ENCODE measurements around the gene NUDT14. TPM values are rescaled to one million over a fixed set of nuclear protein-coding genes. Genes with fewer than 3 reads are reported as not detected.

The NUDT14 gene
- polyA plus RNA-seq, 3 donors: 22.0 to 37.4 (median 23.9) TPM

GRCh38 chr14:105161309-105161708, 19.8 kb downstream of the NUDT14 start:
- no peaks in the 10 kb centered on the region for H3K79me2 ChIP-seq (ENCODE audit: insufficient read depth, low read length)
- H3K4me3 ChIP-seq (replicated peaks in 1 of 3; ENCODE audit: low read depth in 2 of 3, low read length in 3 of 3): no peak overlapping the region
- Mint-ChIP-seq H3K36me3 (no peaks in the 10 kb centered on the region), H3K4me3 (no peak overlapping the region), H3K27ac (no peak overlapping the region), H3K4me1 (no peaks in the 10 kb centered on the region), H3K27me3 (ENCODE audit: low read depth in 3 of 3) (peaks cover 9 to 20% (median 15%) of the 10 kb centered on the region in 3 donors), H3K9me3 (no peaks in the 10 kb centered on the region)
- TF ChIP-seq CTCF (IDR thresholded peaks at IDR 0.05): no peak
- no peak overlapping the region for H2AFZ ChIP-seq (ENCODE audit: insufficient read depth, low read depth, low read length, poor library complexity, severe bottlenecking)
- H3K27me3 ChIP-seq (ENCODE audit: control insufficient read depth in 2 of 2, insufficient read depth in 2 of 2, low read length in 2 of 2): peaks cover 0 to 3% of the 10 kb centered on the region in 2 donors
- H3K4me1 ChIP-seq (ENCODE audit: control insufficient read depth in 1 of 2, insufficient read depth in 2 of 2, low read length in 2 of 2): no peaks in the 10 kb centered on the region
- no peaks in the 10 kb centered on the region for H4K20me1 ChIP-seq (ENCODE audit: insufficient read depth, low read length)
- no peak overlapping the region for H3K4me2 ChIP-seq (replicated peaks; ENCODE audit: extremely low read depth, low read length, poor library complexity, severe bottlenecking)
- no peaks in the 10 kb centered on the region for H3K9me3 ChIP-seq (replicated peaks in 1 of 2; ENCODE audit: control insufficient read depth in 1 of 2, insufficient read depth in 1 of 2, low read length in 2 of 2)
- no peaks in the 10 kb centered on the region for H3K36me3 ChIP-seq (replicated peaks in 1 of 2; ENCODE audit: control insufficient read depth in 1 of 2, insufficient read depth in 2 of 2, low read length in 2 of 2)
- no peak overlapping the region for H3K27ac ChIP-seq (ENCODE audit: low read depth in 1 of 2, low read length in 2 of 2)
- 84% methylated on average over 15 of the region's 15 CpGs for WGBS (ENCODE audit: insufficient coverage)
- intact Hi-C loops (cut with micrococcal nuclease): no loop called here
- H3K9ac ChIP-seq (ENCODE audit: insufficient read depth, low read length, poor library complexity, severe bottlenecking): no peak overlapping the region
- DNase-seq: no peak

- H3K9ac ChIP-seq (ENCODE audit: insufficient read depth, low read length, poor library complexity, severe bottlenecking): no peak overlapping the region
- Mint-ChIP-seq H3K27ac (no peak overlapping the region), H3K9me3 (no peaks in the 10 kb centered on the region), H3K4me1 (no peaks in the 10 kb centered on the region), H3K27me3 (ENCODE audit: low read depth in 3 of 3) (peaks cover 6 to 16% (median 11%) of the 10 kb centered on the region in 3 donors), H3K36me3 (no peaks in the 10 kb centered on the region), H3K4me3 (no peak overlapping the region)
- no peak for TF ChIP-seq CTCF (IDR thresholded peaks at IDR 0.05)
- no peaks in the 10 kb centered on the region for H3K4me1 ChIP-seq (ENCODE audit: control insufficient read depth in 1 of 2, insufficient read depth in 2 of 2, low read length in 2 of 2)
- no peak overlapping the region for H3K4me2 ChIP-seq (replicated peaks; ENCODE audit: extremely low read depth, low read length, poor library complexity, severe bottlenecking)
- no peaks in the 10 kb centered on the region for H4K20me1 ChIP-seq (ENCODE audit: insufficient read depth, low read length)
- H2AFZ ChIP-seq (ENCODE audit: insufficient read depth, low read depth, low read length, poor library complexity, severe bottlenecking): no peak overlapping the region
- no peaks in the 10 kb centered on the region for H3K79me2 ChIP-seq (ENCODE audit: insufficient read depth, low read length)
- no peak overlapping the region for H3K27ac ChIP-seq (ENCODE audit: low read depth in 1 of 2, low read length in 2 of 2)
- H3K9me3 ChIP-seq (replicated peaks in 1 of 2; ENCODE audit: control insufficient read depth in 1 of 2, insufficient read depth in 1 of 2, low read length in 2 of 2): no peaks in the 10 kb centered on the region
- H3K36me3 ChIP-seq (replicated peaks in 1 of 2; ENCODE audit: control insufficient read depth in 1 of 2, insufficient read depth in 2 of 2, low read length in 2 of 2): no peaks in the 10 kb centered on the region
- intact Hi-C loops (cut with micrococcal nuclease): no loop called here
- H3K4me3 ChIP-seq (replicated peaks in 1 of 3; ENCODE audit: low read depth in 2 of 3, low read length in 3 of 3): no peak overlapping the region
- no peak for DNase-seq
- H3K27me3 ChIP-seq (ENCODE audit: control insufficient read depth in 2 of 2, insufficient read depth in 2 of 2, low read length in 2 of 2): no peaks in the 10 kb centered on the region
- WGBS (ENCODE audit: insufficient coverage): 7% methylated on average over 5 of the region's 12 CpGs
Measured at GRCh38 chr14:105160776-105161175, 20.3 kb downstream of the NUDT14 start.
